ENCODE data around the gene LRBA.

DNA sequence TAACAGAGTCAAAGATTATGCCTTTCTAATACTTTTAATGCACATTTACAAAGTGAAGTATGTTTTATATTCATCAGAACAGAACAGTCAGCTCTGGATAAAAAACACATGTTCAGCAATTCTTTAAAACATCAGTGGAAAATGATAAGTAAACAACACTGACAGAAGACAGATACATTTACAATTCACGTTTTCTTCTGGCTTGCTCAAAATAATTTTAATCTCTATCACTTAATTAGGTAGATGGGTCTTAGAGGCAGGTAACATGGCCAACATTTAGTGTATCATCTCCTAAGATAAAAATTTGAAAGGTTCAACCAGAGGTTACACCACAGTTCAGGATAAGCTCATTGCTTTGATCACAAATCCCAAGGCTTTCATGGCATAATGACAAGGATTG is 589.9 kb downstream of the LRBA start:
- TF ChIP-seq CTCF (IDR thresholded peaks at IDR 0.05; ENCODE audit: borderline replicate concordance, extremely low read depth, low read length, poor library complexity, severe bottlenecking) (no peak), EZH2 (IDR thresholded peaks at IDR 0.05; ENCODE audit: borderline replicate concordance, low read depth, low read length, severe bottlenecking) (no peak)
